Measurements from ENCODE around the gene ACHE. TPM values are rescaled to one million over a fixed set of nuclear protein-coding genes. Genes with fewer than 3 reads are reported as not detected.
A peak's percentile ranks its signal among the peaks of the same experiment; 100 is the strongest.

ACHE gene
- total and polyA plus RNA-seq, 2 donors (not counting 1 experiment from before 2014, with no cell fraction given): under 0.01 to 0.07 TPM

DNA sequence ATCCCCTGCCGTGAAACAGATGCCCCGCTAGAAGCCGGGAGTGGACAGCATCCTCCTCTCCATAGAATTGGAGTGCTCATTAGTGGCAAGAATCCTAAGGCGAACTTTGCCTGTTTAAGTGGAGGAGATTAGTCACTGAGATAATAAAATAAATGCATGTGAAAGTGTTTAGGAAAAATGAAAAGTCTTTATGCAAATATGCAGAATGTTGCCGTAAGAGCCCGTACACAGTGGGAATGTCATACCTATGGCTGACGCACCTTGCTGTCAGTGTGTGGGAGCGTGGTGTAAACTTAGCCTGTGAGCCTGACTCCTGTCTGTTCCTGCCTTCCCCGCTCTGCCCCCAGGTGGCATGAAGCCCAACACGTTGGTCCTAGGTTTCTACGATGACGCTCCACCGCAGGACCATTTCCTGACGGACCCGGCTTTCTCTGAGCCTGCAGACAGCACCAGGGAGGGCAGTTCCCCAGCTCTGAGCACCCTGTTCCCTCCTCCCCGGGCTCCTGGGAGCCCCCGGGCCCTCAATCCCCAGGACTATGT is 30.2 kb downstream of the ACHE start:
- Histone ChIP-seq H2AFZ (ENCODE audit: low read length) (no peak overlapping the region), H3K4me2 (ENCODE audit: extremely low read depth, insufficient read depth, low read length) (no peak overlapping the region)
- peak in 1 of 2 donors; percentile 82 for DNase-seq (ENCODE audit: low read depth in 2 of 2)

DNA sequence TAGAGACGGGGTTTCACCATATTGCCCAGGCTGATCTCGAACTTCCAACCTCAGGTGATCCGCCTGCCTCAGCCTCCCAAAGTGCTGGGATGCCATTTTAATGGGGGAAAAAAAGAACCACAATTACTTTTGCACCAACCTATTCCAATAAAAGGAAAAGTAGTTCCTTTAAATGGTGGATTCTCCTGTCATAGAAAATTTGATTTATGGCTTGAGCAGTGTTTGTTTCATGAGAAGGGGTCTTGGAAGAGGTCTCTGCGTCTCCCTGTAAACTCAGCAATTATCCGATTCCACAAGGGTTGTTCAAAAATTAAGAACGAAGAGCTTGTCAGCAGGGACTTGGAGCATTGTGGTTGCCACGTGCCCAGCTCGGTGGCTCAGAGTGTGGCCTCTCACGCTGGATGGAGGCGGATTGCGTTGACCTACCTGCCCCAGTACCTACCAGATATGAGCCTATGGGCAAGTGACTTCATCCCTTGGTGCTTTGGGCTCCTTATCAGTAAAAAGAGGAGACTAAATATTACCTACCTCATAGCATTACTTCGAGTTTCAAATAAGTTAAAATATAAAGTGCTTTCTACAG is 31.3 kb downstream of the ACHE start:
- Histone ChIP-seq H3K4me1 (ENCODE audit: control insufficient read depth, extremely low read depth, insufficient read depth, low read length) (peaks cover 6% of the 10 kb centered on the region), H3K27ac (ENCODE audit: insufficient read depth, low read length) (no peak overlapping the region), H3K4me3 (replicated peaks in 1 of 4; ENCODE audit: control extremely low read depth in 1 of 4, insufficient read depth in 1 of 4, low read depth in 3 of 4, low read length in 4 of 4) (no peak overlapping the region), H3K4me2 (ENCODE audit: extremely low read depth, insufficient read depth, low read length) (no peak overlapping the region), H3K9me3 (ENCODE audit: control insufficient read depth, insufficient read depth, low read depth, low read length) (no peaks in the 10 kb centered on the region), H3K79me2 (ENCODE audit: control insufficient read depth, insufficient read depth, low read length) (peaks cover 21% of the 10 kb centered on the region), H3K27me3 (ENCODE audit: control insufficient read depth, insufficient read depth, low read length) (no peaks in the 10 kb centered on the region), H3K36me3 (ENCODE audit: control insufficient read depth, insufficient read depth, low read length) (peaks cover 10% of the 10 kb centered on the region), H4K20me1 (ENCODE audit: control insufficient read depth, extremely low read depth, insufficient read depth, low read length) (no peaks in the 10 kb centered on the region), H2AFZ (ENCODE audit: low read length) (no peak overlapping the region), H3K9ac (ENCODE audit: insufficient read depth, low read length) (no peak overlapping the region)
- TF ChIP-seq EZH2 (IDR thresholded peaks at IDR 0.05; ENCODE audit: low read length, missing control alignments) (no peak), CTCF (conservative IDR thresholded peaks at IDR 0.05 in 1 of 2, IDR thresholded peaks at IDR 0.05 in 1 of 2; ENCODE audit: low read depth in 1 of 2, low read length in 2 of 2) (no peak)
- no peak for DNase-seq (ENCODE audit: low read depth in 2 of 2)

More for the DNA sequence above, 30.2 kb downstream of the ACHE start:
- peaks cover 28% of the 10 kb centered on the region for H3K79me2 ChIP-seq (ENCODE audit: control insufficient read depth, insufficient read depth, low read length)
- H3K36me3 ChIP-seq (ENCODE audit: control insufficient read depth, insufficient read depth, low read length): peaks cover 13% of the 10 kb centered on the region
- no peak overlapping the region for H3K4me3 ChIP-seq (replicated peaks in 1 of 4; ENCODE audit: control extremely low read depth in 1 of 4, insufficient read depth in 1 of 4, low read depth in 3 of 4, low read length in 4 of 4)
- no peak for TF ChIP-seq EZH2 (IDR thresholded peaks at IDR 0.05; ENCODE audit: low read length, missing control alignments)
- TF ChIP-seq CTCF (conservative IDR thresholded peaks at IDR 0.05 in 1 of 2, IDR thresholded peaks at IDR 0.05 in 1 of 2; ENCODE audit: low read depth in 1 of 2, low read length in 2 of 2): no peak
- H4K20me1 ChIP-seq (ENCODE audit: control insufficient read depth, extremely low read depth, insufficient read depth, low read length): no peaks in the 10 kb centered on the region
- peaks cover 6% of the 10 kb centered on the region for H3K4me1 ChIP-seq (ENCODE audit: control insufficient read depth, extremely low read depth, insufficient read depth, low read length)
- H3K9me3 ChIP-seq (ENCODE audit: control insufficient read depth, insufficient read depth, low read depth, low read length): no peaks in the 10 kb centered on the region
- no peak overlapping the region for H3K9ac ChIP-seq (ENCODE audit: insufficient read depth, low read length)
- H3K27ac ChIP-seq (ENCODE audit: insufficient read depth, low read length): no peak overlapping the region
- no peaks in the 10 kb centered on the region for H3K27me3 ChIP-seq (ENCODE audit: control insufficient read depth, insufficient read depth, low read length)

DNA sequence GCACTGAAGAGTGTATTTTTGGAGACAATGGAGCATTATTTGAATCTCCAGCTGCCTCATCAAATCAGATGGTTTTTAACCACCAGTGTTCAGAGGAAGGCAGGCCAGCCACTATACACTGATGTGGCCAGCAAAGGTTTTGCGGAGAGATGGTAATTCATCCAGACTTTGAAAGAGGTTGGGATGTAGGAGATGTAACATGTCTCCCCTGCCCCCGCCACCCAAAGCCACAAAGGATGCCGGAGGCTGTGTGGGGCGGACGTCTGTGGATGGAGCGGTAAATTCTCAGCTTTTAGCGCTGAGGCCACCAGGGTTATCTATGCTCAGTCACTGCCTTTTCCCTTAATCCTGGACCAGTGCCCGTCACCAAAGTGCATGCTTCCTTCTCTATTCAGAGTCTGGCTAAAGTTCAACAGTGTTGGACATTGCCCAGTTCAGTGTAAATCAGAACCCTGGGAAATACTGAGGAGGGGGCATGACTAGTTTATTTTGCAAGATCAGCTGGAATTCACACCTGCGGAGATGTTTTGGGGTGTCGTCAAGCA is 32.2 kb downstream of the ACHE start:
- Histone ChIP-seq H3K4me1 (ENCODE audit: control insufficient read depth, extremely low read depth, insufficient read depth, low read length) (peaks cover 6% of the 10 kb centered on the region), H3K9me3 (ENCODE audit: control insufficient read depth, insufficient read depth, low read depth, low read length) (no peaks in the 10 kb centered on the region), H3K4me3 (replicated peaks in 1 of 4; ENCODE audit: control extremely low read depth in 1 of 4, insufficient read depth in 1 of 4, low read depth in 3 of 4, low read length in 4 of 4) (no peak overlapping the region), H3K79me2 (ENCODE audit: control insufficient read depth, insufficient read depth, low read length) (peaks cover 13% of the 10 kb centered on the region), H2AFZ (ENCODE audit: low read length) (no peak overlapping the region), H3K9ac (ENCODE audit: insufficient read depth, low read length) (no peak overlapping the region), H4K20me1 (ENCODE audit: control insufficient read depth, extremely low read depth, insufficient read depth, low read length) (no peaks in the 10 kb centered on the region), H3K4me2 (ENCODE audit: extremely low read depth, insufficient read depth, low read length) (no peak overlapping the region), H3K36me3 (ENCODE audit: control insufficient read depth, insufficient read depth, low read length) (peaks cover 10% of the 10 kb centered on the region), H3K27me3 (ENCODE audit: control insufficient read depth, insufficient read depth, low read length) (no peaks in the 10 kb centered on the region), H3K27ac (ENCODE audit: insufficient read depth, low read length) (no peak overlapping the region)
- no peak for TF ChIP-seq CTCF (conservative IDR thresholded peaks at IDR 0.05 in 1 of 2, IDR thresholded peaks at IDR 0.05 in 1 of 2; ENCODE audit: low read depth in 1 of 2, low read length in 2 of 2)
- no peak for TF ChIP-seq EZH2 (IDR thresholded peaks at IDR 0.05; ENCODE audit: low read length, missing control alignments)
- DNase-seq (ENCODE audit: low read depth in 2 of 2): peak in 1 of 2 donors; percentile 74
